ENCODE results near the gene COL4A4.
"Not testable (repeated sequence)": the region's sequence is repeated elsewhere in the genome, so short reads cannot be mapped to it uniquely, and the experiment has no call there.

The COL4A4 gene

GRCh38 chr2:227163998-227164762, at the start of gene COL4A4, which contains the start of gene COL4A3:
Gene COL4A4, minus strand, starts transcription at chr2:227164205. Its CDS starts 16,722 bp downstream, at chr2:227147483.
Gene COL4A3, plus strand, starts transcription at chr2:227164624. Its CDS starts 103 bp downstream, at chr2:227164727.
- DNase-seq = peak in 2 of 3 experiments; percentile 68 to 72

GRCh38 chr2:227207573-227207972, 43.6 kb upstream of the COL4A4 start:
- no peak for DNase-seq

- no peak for DNase-seq
Measured at GRCh38 chr2:227206406-227206805, 42.4 kb upstream of the COL4A4 start.

GRCh38 chr2:227205701-227206100, 41.7 kb upstream of the COL4A4 start:
- DNase-seq = no peak

- DNase-seq = no peak
Measured at GRCh38 chr2:227204452-227204851, 40.4 kb upstream of the COL4A4 start.

GRCh38 chr2:227201771-227202170, 37.8 kb upstream of the COL4A4 start:
- DNase-seq = no peak

- no peak for DNase-seq
Measured at GRCh38 chr2:227198866-227199265, 34.9 kb upstream of the COL4A4 start.

GRCh38 chr2:227194219-227194618, 30.2 kb upstream of the COL4A4 start:
- no peak for DNase-seq

- DNase-seq = no peak
Measured at GRCh38 chr2:227192491-227192890, 28.5 kb upstream of the COL4A4 start.

- DNase-seq = peak in 1 of 3 experiments; percentile 4
Measured at GRCh38 chr2:227191367-227191766, 27.4 kb upstream of the COL4A4 start.

GRCh38 chr2:227188292-227188691, 24.3 kb upstream of the COL4A4 start:
- DNase-seq = no peak

- DNase-seq = no peak
Measured at GRCh38 chr2:227186751-227187150, 22.7 kb upstream of the COL4A4 start.

GRCh38 chr2:227185615-227186232, 21.7 kb upstream of the COL4A4 start:
- DNase-seq = no peak

- DNase-seq = no peak
Measured at GRCh38 chr2:227183657-227184367, 19.8 kb upstream of the COL4A4 start.

GRCh38 chr2:227182765-227183164, 18.8 kb upstream of the COL4A4 start:
- DNase-seq = no peak

- DNase-seq = no peak
Measured at GRCh38 chr2:227180770-227181169, 16.8 kb upstream of the COL4A4 start.

GRCh38 chr2:227179988-227180685, 16.1 kb upstream of the COL4A4 start:
- DNase-seq = no peak

- no peak for DNase-seq
Measured at GRCh38 chr2:227177592-227178336, 13.8 kb upstream of the COL4A4 start.

GRCh38 chr2:227171779-227172178, 7.8 kb upstream of the COL4A4 start:
- DNase-seq = not testable (repeated sequence)

- peak in 2 of 3 experiments; percentile 24 to 55 for DNase-seq
Measured at GRCh38 chr2:227164763-227165291, 822 bp upstream of the COL4A4 start.

- peak in 2 of 3 experiments; percentile 56 to 61 for DNase-seq
Measured at GRCh38 chr2:227163485-227163997, 464 bp downstream of the COL4A4 start.

- no peak for DNase-seq
Measured at GRCh38 chr2:227161947-227162346, 2.1 kb downstream of the COL4A4 start.

All from NCI-H1417 (cell line).